Hippocampal formation (tissue), 2 donors: ENCODE results near the gene SMPD1.
A peak's percentile ranks its signal among the peaks of the same experiment; 100 is the strongest.

Experiments used
- DNase-seq, 2 donors: peaks; one replicate each; lab custom pipeline; 2025; lab: John Stamatoyannopoulos, UW

SMPD1 gene

DNA sequence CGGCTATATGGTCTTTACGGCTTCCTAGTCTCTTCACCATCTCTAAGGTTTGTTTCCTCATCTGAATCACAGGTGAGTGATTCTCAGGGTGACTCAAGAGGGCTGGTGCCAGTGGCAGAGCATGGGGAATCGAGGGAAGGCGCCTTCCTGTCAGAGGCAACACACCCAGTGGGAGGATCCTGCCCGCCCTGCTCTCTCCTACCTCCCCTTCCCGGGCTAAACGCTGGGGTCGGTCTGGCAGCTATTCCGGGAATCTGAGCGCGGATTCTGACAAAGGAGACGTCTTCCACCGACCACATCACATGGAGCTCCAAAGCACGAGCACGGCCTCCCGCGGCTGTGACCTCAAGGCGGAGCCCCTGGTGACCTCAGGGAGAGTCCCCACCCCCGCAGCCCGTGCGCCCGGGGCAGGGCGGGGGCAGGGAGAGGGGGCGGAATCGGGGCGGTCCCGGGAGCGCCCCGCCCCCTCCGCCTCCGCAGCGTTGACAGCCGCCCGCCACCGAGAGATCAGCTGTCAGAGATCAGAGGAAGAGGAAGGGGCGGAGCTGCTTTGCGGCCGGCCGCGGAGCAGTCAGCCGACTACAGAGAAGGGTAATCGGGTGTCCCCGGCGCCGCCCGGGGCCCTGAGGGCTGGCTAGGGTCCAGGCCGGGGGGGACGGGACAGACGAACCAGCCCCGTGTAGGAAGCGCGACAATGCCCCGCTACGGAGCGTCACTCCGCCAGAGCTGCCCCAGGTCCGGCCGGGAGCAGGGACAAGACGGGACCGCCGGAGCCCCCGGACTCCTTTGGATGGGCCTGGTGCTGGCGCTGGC, at the start of gene SMPD1:
SMPD1 (plus strand) TSS at position 570 of the 813 bp plus-strand sequence; CDS start at position 695, 125 bp downstream.
- DNase-seq = peak; percentile 92 to 93

DNA sequence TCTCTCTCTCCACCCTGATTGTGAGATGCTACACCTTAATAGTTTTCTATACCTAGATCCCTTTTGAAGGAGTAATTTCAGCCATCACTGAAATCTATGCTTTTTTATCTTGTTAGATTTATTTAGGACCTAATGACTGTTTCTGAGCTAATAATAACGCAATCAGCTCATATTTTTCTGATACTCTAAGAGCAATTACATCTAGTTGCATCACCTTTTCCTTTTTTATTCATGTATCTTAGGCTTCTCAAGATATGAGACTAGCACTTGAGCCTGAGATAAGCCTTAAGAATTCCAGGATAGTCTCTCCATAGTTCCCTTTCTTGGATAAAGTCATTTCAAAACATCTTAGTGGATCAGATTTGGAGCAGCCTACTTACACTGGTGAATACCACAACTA, 44.9 kb upstream of the SMPD1 start:
- DNase-seq = no peak

DNA sequence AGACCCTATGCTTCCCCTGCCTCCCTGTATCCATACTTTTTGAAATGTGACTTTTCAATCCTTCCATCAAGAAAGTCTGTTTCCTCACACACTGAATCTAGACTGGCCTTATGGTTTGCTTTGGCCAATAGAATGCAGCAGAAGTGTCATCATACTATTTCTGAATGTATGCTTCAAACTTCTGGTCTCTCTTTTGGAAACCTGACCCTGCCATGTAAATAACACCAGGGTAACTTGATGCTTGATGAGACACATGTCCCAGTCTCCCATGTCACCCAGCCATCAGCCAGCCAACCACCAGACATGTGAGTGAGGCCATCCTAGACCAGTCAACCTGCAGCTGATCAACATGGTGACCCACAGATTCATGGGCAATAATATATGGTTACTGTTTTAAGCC, 40.2 kb upstream of the SMPD1 start:
- DNase-seq = no peak

DNA sequence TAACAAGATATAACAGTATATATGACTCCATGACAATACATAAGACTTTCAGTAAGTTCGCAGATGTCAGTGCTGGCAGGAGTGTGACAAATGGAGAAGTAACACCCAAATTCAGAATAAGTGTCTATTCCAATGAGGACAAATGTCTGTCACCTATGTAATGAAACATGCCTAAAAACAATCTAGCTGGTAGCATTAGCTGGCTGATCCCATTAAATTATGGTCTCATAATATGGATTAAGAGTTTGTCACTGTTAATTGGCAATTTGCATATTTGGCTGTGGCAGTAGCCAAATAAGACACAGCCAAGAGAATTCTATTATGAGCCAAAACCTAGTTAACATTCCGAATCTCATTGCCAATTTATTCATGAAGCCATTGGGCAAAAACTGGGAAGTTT, 39.8 kb upstream of the SMPD1 start:
- peak in 1 of 2 donors; percentile 9 for DNase-seq

DNA sequence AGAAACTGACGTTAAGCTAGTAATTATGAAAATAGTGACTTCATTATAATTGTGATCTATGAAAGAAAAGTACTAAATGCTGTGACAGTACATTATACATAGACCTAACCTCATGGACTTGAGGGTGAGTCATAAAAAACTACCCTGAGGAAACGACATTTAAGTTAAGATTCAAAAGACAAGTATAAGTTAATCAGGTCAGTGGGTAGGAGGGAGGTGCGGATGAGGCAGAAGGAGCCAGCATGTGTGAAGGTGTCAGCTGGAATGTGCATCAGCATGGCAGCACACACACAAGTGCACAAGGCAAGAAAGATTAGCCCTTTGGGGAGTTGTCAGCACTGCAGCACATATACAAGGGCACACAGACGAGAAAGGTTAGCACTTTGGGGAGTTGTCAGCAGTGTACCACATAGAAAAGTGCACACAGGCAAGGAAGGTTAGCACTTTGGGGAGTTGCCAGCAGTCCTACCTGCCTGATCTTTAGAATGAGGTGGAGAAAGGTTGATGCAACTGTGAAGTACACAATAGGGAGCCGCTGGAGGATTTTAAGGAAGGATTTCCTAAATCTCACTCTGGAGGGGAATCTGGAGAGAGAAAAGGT, 38.4 kb upstream of the SMPD1 start:
- DNase-seq = no peak

DNA sequence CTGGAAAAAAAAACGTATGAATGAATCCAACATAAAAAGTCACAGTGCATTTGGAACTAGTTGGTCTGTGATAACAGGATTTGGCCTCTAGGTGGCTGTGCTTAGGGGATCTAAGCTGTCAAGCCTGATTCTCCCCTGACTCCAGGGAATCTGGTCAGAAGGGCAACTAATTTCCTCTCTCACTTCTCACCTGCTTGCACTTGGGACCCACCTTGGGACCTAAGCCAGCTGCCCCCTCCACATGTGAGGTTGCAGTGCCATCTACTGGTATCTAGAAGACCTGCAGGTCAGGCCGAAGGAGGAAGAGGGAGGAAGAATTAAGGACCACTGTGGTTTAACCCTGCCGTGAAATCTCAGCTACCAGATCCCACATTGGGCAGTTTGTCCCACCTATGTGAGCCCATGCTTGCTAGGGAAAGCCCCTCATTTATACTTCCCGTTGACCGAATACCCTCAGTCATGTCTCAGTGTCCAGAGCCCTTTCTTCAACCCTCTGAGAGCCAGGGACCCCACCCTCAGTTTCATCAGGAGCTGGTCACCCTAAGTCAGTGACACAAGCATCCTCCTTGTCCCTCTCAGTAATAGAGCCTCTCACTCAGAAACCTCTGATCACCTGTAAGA, 36.8 kb upstream of the SMPD1 start:
- DNase-seq = peak; percentile 0 to 26

DNA sequence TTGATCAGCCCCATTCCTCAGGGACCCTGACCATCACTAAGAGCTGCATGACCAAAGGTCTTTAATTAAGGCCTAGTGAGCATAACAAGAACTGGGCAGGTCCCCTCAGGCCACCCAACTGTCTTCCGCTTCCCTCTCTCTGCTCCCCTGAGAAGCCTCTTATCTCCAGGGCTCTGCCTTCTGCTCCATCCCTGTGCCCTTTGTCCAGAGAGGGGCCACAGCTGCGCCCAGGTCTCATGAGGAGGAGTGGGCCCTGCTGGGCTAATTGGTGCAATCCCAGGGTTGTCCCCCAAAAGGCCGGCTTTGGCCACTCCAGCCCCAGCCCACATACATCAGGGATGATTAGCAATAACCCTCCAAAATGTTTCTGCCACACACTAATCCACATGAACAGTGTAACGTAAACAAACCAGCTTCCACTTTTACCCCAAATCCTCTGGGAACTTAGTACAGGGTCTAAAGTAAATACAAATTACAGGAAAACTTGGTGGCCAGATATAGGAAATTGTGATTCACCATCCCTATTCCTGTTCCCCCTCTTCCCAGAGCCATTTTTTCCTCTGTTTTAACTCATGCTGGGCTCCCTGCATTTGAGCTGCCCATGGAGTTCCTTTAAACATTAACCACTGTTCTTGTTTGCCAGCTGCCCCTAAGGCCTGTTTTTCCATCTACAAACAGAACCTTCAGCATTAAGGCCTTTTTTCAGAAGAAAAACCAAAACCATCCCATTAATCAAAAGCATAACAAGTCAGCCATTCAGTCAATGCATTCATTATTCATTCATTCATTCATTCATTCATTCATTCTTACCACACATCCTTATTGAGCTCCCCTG, 35.4 kb upstream of the SMPD1 start:
- DNase-seq = no peak

DNA sequence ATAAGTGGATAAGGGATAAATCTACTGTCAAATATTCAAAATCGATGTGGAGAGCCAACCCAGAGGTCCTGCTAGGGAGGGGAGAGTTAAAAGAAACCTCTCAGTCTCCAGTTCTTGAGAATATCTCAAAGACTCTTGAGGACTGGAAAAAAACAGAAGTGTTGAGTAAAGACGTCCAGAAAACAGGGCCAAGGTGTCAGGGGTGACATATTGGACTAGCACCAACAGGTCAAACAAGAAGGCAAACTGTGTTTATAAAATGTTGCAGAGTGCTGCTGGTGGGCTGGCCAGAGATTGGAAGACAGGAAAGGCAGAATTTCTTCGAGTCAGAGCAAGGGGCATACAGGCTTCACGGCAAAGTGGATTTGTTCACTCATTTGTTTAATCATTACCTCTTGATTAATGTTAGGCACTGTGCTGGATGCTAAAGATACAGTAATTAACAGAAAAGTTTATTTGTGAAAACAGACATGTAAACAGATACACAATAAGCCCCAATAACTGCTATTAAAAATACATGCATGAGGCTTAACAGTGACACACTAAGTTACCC, 33.7 kb upstream of the SMPD1 start:
- DNase-seq = no peak

DNA sequence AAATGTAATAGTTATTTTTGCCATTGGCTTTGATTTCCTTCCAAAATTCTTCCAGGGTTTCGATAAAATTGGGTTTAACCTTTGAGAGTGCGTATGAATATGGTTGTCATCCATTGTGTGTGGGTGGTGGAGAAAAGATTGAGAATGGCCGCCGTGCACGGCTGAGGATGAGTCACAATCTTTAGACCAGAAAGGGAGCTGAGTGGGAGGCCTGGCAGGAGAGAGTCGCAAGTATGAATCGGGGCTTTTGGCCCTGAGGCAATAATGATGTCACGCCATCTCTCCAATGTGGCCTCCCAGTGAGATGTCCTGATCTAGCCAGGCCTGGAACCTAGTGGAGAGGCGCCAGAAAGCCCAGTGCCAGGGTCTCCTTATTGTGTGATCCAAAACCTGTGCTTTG, 33.1 kb upstream of the SMPD1 start:
- peak in 1 of 2 donors; percentile 51 for DNase-seq

DNA sequence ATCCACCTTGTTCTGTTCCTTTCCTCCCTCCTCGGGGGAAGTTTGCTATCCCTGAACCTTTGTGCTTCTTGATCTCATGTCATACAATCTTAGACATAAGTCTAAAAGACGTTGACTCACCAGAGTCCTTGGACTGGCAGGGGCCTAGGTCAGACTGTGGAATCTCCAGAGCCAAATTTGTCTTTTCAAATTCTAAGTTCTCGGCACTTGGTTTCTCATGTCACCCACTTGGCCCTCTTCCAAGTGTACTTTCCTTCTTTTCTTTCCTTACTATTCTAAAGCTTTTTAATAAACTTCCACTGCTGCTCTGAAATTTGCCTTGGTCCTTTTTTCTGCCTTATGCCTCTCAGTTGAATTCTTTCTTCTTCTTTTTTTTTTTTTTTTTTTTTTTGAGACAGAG, 30.1 kb upstream of the SMPD1 start:
- DNase-seq = no peak

DNA sequence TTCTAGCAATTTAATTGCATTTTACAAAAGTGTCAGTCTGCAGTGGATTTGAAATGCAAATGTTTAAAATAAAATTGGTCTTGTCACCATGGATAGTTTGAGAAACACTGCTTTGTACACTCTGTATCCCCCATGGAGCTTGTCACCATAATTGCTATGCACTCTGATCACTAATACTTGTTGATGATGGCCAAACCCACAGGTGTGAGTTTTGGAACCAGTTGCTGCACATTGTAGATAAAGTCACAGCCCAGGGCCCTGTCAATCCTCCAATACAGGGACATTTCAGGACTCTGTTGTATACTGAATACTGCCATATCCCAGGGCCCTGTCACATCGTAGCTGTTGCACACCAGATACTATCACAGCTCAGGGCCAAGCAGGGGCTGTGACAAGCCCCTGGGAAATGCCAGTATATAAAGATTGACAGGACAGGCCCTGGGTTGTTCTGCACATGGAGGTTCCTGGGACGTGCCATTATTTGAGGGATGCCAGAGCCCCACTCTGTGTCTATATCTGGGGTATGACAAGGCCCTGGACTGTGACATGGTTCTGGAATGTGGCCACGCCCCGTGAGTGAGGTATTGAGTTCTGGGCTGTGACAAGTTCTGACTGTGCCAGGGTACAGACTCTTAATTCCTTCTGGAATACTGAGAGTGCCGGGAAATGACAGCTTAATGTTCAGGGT, 27.9 kb upstream of the SMPD1 start:
- DNase-seq = no peak

DNA sequence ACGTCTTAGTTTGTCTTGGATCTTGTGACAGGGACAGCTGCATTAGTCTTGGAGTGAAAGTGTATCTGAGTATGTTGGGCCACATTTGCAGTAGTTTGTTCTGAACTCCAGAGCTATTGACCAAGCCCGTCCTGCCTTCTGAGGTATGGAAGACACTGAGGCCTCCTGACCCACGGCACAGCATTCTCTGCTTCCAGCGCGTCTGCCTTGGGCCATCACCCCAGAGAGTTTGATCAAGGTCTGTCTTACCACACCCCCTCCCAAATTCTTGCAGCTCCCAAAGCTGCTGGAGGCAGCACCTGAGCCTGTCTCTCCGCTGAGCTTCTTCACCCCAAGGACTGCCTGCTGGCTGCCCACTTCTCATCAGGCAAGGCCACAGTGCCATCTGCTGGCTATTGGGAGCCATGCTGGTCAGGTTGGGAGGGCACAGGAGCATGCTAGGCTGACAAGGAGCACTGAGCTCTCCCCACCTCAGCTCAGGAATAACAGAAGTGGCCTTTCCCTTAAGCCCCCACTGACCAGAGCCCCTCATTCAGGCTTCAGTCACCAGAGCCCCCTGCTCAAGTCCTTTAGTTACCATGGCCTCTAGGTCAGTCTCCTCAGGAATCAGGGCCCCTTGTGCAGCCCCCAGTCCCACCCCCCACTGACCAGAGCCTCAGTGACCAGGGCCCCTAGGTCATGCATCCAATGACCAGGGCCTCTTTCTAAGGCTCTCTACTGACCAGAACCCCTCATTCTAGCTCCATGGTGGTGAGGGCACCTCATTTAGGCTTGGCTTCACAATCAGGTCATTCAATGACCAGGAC, 27.2 kb upstream of the SMPD1 start:
- peak; percentile 45 to 46 for DNase-seq

DNA sequence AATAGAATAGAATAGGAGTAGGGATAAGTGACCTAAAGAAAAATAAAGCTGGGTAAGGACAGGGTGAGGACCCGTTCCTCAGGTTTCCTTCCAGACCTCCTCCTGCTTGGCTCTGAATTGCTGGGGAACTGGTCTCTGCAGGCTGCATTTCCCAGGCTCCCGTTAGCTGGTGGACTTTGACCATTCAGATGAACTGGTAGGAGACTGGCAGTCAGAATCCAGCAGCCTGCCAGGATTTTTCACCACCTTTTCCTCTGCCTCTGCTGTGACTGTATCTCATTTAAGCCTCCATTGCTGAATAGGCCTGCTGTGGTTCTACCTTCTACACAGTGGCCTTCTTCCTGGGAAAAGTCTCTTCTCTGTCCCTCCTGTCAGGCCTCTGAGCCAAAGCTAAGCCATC, 24.6 kb upstream of the SMPD1 start:
- no peak for DNase-seq

DNA sequence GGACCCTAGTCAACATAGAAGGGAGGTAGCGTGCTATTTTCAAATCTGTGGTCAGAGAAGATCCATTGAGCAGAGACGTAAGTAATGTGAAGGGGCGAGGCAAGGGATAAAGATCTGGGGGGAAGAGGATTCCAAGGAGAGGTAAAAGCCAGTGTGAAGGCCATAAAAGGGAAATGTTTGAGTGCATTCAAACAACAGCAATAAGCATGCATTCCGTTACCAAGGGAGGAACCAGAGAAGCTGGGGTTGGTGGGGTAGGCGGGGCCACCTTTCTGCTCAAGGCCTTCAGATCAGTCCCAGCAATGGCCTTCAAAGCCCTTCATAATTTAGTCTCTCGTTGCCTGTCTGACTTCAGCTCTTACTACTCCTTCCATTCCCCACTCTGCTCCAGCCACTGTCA, 18.4 kb upstream of the SMPD1 start:
- DNase-seq = no peak

DNA sequence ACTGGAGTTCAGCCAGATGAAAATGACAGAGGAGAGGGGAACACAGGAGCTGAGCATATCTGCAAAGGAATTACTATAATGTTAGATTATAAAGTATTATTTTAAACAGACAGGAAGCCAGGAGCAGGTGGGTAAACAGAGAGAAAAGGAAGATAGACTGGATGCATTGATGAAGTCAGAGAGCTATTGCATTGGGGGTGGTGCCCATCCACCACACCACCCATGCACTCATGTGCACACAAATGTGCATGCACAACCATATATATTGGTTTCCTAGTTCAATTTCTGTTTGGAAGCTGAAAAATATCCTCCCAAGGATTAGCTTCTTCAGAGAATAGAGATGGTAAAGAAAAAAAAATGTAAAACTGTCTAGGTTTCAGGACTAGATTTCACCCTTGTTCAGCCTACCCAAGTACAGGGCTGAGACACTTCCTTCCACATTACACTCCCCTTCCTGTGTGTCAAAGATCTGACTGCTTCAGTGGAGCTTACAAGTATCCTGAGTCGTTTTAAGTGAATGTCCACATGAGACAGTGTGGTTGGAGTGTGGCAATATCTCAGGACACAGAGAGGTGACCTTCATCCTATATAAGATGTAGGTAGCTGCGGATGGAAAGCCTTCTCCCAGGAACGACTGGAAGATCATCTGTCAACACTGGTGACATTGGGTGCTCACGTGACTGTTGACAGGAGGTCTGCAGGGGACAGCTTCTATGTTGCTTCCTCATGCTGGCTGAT, 12.2 kb upstream of the SMPD1 start:
- no peak for DNase-seq

DNA sequence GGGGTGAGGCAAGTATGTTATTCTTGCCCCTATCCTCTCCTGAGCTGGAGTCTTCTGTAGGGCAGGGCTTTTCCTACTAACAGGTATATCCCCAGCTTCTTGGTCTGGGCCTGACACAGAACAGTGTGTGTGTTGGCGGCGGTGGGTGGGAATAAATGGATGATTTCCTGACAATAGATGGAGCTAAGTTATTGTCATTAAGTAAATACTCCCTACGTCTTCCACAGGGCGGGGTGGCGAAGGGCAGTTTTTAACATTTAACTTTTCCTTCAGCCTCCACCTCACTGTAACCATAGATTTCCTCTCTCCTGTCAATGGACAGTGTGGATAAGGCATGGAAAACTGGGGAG, 11.7 kb upstream of the SMPD1 start:
- DNase-seq = no peak

DNA sequence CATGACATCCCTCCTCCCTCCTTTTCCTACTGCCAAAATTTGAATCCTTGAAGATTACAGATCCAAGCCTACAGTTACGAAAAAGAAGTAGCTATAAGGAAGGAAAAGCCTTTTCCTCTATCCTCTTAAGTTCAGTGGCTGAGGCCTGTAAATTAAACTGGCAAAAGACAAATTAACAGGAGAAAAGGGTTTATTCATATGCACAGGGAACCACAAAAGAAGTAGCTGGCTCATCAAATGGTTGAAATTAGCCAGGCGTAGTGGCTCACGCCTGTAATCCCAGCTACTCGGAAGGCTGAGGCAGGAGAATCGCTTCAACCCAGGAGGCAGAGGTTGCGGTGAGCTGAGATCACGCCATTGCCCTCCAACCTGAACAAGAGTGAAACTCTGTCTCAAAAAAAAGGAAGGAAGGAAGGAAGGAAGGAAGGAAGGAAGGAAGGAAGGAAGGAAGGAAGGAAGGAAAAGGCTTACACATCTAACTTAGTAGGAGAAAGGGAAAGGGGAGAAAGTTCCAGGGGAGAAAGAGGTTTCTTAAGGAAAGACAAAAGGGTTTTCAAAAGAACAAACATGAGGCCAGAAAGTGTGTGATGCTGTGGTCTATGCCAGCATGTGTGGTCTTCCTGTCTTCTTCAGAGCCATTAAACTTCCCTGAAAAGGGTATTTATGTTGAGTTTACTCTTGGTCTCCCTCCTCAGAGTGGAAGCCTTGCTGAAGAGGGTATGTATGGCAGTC, 5.1 kb upstream of the SMPD1 start:
- DNase-seq = no peak

DNA sequence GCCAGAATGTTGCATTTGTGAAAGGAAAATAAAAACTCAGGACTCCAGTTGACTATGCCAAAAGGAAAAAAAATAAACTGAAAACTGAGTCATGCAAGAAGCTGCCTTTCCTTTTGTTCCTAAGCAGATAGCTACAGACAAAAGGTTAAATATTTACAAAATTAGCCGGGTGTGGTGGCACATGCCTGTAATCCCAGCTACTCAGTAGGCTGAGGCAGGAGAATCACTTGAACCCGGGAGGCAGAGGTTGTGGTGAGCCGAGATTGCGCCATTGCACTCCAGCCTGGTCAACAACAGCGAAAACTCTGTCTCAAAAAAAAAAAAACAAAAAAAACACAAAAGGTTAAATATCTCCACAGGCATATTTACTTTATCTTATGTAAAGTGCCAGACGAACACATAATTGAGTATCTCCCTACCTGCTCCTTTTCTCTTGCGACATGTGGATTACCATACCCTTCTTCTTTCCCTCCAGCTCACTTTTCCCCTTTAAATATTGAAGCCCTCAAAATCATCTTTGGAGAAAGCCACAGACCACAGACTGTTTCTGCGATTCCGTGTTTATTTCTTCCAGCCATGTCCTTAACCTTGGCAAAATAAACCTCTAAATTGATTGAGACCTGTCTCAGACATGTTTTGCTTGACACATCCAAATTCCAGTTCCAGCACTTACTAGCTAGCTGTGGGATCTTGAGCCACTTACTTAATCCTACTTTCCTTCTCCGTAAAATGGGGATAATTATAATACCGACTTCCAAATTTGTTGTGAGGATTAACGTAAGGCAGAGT, 2.3 kb upstream of the SMPD1 start:
- no peak for DNase-seq
